Activated naive CD4-positive, alpha-beta T cell treated with Interleukin-2 at 50 U/mL for 16 hours (primary cell): Measurements from ENCODE around the gene SMAD3.

Experiments
- DNase-seq: peaks from one replicate; pipeline ENCODE4 v3.0.0-alpha.2; 2020

Gene SMAD3

DNA sequence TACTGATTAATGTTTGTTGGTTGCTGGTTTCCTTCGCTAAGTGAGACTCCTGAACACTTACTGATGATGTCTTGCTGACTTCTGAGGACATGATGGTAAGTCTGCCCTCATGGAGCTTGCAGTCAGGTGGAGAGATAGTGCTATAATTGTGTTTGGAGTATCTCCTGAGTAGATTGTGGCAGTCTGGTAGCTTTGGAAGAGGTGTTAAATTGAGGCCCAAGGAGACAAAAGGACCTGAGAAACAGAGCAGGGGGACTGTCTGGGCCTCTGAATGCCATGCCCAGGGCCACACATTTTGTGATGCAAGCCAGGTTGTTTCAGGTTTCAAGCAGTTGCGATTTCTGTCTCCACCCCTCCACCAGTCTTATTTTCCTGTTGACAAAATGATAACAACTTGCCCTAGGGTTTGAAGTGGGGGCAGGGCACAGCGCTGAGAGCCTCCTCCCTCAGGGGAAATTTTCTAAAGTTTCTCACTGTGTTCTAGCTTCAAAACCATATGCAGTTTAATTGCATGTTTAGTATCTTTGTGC, 16.7 kb downstream of the SMAD3 start:
- DNase-seq = peak; percentile 79

GRCh38 chr15:67083135-67083762, 17.8 kb downstream of the SMAD3 start:
- no peak for DNase-seq

GRCh38 chr15:67084561-67084960, 19.2 kb downstream of the SMAD3 start:
- DNase-seq = no peak

DNA sequence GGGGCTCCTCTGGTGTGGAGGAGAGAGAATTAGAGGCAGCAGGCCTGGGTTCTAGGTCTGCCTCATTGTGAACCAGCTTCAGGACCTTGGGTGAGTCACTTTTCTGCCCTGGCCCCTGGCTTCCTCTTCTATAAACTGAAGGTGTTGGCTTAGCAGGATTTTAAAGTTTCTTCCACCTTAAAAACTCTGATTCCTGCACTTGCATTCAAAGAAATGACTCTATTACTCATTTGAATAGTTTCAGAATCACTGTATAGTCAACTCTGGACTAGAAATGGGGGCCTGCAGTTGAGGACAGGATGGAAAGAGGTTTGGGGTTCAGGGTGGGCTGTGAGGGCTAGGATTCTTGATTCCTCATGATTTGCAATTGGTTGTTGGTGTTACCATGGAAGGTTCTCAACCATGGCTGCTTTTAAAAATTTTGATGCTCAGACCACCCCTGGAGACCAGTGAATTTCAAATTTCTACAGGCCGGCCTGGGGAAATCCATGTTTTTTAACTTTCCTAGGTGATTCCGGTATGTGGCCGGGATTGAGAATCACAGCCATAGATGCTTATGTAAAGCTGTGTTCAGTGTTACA, 19.9 kb downstream of the SMAD3 start:
- DNase-seq = peak; percentile 70

GRCh38 chr15:67085818-67086636, 20.6 kb downstream of the SMAD3 start:
- peak; percentile 52 for DNase-seq

- no peak for DNase-seq
Observed at GRCh38 chr15:67086637-67086914, 21.2 kb downstream of the SMAD3 start.

GRCh38 chr15:67087507-67088172, 22.2 kb downstream of the SMAD3 start:
- DNase-seq = no peak

DNA sequence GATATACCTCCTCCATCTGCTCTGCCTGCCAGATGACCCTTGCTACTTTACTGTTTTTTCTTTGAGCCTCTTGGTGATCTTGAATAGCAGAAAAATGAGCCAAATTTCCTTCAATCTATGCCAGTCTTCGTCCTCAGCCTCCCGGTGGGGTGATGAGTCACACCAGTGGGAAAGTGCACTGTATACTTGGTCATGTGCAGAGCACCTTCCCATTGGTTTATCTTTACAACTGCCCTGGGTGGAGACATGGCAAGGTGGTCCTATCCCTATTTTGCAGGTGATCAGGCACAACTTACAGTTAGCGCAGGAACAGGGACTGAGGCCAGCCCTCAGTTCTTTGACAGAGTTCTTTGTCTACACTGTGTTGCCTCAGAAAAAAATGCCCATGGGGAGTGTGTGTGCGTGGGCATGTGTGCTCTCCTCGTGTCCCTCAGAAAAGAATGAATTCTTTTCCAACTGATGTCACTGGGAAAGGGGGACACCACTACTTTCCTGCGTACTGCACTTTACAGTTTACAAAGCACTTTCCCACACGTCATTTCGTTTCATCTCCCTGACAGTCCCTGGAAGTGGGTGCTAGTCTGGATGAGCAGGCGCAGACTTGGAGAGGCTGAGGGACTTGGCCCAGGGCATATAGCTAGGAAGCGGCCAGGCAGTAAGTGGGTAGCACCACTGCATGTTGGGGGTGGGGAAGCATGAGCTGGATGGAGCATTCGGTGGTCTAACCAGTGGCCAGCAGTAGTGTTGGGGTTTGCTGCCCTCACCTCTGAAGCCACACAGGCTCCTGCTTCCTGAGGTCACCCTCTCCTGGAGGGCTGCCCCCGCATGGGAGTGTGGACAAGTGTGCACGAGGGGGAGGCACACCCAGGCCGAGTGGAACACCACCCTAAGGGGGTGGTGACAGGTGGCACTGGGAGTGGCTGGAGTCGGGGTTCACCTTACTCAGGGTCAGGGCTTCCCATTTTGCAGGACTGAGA, 24.1 kb downstream of the SMAD3 start:
- DNase-seq = no peak

GRCh38 chr15:67090297-67091070, 25.1 kb downstream of the SMAD3 start:
- DNase-seq = no peak

DNA sequence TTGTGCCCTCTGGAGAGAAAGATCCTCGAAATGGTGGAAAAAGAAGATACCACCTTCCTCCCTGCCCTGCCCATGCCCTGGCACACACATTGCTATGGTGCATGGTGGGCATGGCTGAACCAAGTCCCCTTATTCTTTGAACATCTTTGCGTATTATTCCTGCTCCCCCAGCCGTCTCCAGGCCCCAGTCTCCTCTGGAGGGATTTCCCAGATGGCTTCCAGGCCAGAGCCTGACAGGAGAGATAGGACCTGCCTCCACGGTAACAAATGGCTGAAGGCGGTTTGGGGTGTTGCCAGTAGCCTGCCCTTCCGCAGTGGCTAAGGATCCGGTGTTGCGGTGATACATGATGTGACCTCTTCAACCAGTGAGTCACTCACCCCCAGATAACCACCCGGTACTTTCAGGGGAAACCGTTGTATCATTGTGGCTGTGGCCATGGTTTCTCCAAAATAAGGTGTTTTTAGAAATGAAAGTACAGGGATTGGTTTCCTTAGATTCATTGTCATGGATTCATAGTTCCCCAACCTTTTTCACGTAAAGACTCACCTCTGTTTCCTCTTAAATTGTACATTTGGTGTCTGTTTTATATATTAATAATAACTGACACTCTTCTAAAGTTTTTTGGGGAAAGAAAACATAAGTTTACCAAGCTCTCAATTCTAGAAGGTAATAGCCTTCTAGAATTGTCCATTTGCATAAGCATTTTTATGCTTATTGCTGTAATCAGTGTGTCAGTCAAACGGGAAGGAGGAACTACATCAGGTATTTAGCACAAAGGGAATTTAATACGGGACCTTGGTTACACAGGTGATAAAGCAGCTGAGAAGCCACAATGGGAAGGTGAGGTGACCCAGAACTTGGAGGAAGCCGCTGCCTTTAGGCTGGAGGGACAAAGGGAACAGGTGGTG, 25.9 kb downstream of the SMAD3 start:
- peak; percentile 80 for DNase-seq

- DNase-seq = no peak
Observed at GRCh38 chr15:67091980-67092677, 26.7 kb downstream of the SMAD3 start.

DNA sequence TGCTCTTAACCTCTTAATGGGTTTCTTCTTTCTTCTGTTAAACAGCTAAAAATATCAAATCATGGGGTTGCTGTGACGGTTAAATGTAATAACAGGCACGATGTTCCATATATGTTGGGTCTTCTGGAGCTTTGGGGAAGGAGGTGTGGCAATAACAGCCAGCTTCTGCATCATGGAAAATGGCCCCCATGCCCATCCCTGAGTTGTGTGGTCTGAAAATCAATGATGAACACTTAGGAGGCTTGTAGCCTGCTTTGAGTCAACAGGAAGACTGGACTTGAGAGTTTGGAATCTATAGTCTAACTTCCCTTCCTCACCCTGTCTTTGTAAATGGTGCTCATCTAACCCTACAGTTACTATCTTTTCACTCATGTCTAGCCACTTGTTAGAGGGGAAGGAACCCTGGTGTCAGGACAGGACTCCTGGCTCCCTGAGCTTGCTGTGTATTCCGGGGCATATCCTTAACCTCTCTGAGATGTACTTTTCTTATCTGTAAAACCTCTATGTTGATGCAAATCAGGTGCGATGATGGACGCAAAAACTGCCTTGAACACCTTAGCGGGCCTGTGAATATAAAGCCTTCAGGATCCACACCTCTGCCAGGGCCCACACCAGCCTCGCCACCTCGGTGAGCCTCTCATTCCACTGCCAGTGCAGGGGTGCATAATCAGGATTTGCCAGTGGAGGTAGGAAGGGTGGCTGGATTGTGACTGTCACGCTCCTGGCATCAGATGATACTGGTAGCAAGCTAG, 27.5 kb downstream of the SMAD3 start:
- no peak for DNase-seq

DNA sequence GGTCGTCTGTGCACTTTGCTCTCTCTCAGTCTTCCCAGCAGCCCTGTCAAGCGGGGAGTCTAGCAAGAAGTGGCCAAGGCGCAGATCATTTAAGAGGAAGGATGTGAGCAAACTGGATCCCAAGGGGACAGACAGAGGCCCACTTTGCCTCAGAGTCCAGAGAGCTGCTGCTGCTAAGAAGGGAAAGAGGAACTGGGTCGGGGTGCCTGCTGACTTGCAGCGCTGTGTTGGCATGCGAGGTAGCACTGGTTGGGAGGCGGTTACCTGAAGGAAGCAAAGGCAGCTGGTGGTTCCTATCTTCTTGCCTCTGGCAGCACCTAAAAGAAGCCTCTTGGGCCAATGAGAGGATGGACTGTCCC, 28.1 kb downstream of the SMAD3 start:
- DNase-seq = no peak

DNA sequence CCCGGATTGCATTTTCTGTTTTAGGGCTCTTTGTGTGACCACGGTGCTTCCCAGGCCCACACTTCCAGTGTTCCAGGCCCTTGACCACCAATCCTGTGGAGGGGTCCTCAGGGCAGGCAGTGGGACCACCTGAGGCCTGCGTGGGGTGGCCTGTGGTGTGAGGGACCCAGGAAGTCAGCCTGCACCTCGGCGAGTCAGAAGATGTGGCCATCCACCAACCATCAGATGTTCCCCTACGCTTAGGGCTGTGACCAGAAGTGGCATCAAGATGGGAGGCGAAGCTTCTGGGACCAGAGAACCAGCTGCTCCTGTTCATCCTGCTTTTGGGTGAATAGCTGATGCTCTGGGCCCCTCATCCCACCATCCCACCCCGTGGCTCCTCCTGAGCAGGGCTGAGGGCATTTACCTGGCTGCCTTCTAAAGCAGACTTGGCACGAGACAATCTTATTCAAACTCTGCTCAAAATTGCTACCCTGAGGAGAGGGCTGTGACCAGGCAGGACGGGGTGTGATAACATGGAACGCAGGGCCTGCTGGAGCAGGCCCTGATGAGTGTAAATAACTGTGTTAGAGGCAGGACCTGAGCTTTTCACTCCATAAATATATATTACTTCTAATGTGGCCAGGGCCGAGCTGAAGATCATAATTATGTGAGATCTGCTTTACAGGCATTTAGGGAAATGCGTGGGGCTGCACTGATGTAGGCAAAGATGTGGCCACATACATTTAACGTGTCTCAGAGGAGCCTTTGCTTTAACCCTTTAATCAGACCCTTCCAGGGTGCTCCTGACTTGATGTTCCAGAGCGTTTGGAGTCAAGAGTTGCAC, 28.8 kb downstream of the SMAD3 start:
- DNase-seq = no peak

DNA sequence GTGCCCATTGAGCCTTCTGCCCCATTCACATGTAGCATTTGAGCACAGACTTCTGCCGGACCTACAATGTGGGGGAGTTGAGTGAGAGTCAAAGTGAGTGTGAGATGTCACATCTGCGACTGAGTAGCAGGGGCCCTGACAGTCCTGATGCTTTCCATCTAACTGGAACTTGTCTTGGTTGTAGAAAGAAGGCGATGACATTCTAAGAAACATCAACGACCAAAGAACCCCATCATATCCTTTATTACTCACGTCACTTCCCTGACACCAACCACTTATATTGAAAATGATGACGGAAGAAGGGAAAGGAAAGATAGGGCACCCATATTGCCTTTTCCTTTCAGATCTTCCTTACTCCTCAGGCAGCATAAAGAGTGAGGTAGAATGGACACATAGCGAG, 30.5 kb downstream of the SMAD3 start:
- no peak for DNase-seq

DNA sequence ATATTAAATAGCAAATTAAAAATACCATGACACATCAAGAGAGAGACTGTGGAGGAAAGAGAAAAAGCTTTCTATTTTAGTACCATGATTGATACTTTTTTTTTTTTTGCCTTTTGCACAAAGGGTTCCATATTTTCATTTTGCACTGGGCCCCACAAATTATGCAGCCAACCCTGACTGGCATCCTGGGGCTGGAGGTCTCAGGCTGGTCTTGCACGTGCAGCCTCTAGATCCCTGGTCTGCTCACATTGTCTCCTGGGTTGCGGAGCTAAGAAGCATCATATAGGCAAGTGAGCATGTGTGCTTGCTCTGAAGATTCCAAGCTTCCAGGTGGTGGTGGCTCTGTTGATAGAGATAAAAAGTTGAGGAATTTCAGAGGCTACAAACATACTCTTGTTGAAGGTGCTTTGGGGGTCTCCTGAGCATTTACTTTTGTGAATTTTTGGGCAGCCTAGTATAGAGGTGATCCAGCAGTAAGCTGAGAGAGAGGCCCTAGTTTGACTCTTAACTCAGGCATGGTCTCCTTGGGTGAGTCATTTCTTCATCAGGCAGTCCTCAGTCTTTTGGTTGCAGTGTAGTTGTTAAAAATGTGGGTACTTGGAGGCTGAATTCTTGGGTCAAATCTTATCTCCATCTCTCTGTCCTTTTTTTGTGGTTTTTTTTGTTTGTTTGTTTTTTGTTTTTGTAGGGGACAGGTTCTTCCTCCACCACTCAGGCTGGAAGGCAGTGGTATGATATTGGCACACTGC, 31.3 kb downstream of the SMAD3 start:
- no peak for DNase-seq

GRCh38 chr15:67097424-67097823, 32.0 kb downstream of the SMAD3 start:
- DNase-seq = no peak
